HG02759 (cell line): ENCODE data around the gene CD68.

Experiments used
- ATAC-seq: cut with Tn5 transposase; IDR thresholded peaks from one replicate; pipeline ENCODE4 v1.9.1; 2021; ENCODE audit warnings: mild to moderate bottlenecking, moderate library complexity; ENCODE audit not compliant: unreplicated experiment

CD68 gene

GRCh38 chr17:7579001-7579833 lies at the start of gene CD68:
Gene CD68, plus strand, starts transcription at chr17:7579638. Its CDS starts 40 bp downstream, at chr17:7579678.
- peak; percentile 38 for ATAC-seq

- no peak for ATAC-seq
Observed at GRCh38 chr17:7530023-7530900, 49.2 kb upstream of the CD68 start.

- ATAC-seq, result no peak
Observed at GRCh38 chr17:7538050-7538449, 41.4 kb upstream of the CD68 start.

- ATAC-seq, result no peak
Observed at GRCh38 chr17:7538891-7539545, 40.4 kb upstream of the CD68 start.

- ATAC-seq, result no peak
Observed at GRCh38 chr17:7541074-7541621, 38.3 kb upstream of the CD68 start.

GRCh38 chr17:7544911-7545310 lies 34.5 kb upstream of the CD68 start:
- no peak for ATAC-seq

GRCh38 chr17:7548585-7549400 lies 30.6 kb upstream of the CD68 start, which contains the start of gene TNFSF12:
Gene TNFSF12, plus strand, starts transcription at chr17:7549058. Its CDS starts 96 bp downstream, at chr17:7549154.
- no peak for ATAC-seq

GRCh38 chr17:7549401-7550055 lies 29.9 kb upstream of the CD68 start:
- no peak for ATAC-seq

- ATAC-seq, result no peak
Observed at GRCh38 chr17:7550344-7550743, 29.1 kb upstream of the CD68 start.

- ATAC-seq, result no peak
Observed at GRCh38 chr17:7551396-7551795, 28.0 kb upstream of the CD68 start.

GRCh38 chr17:7552621-7553051 lies 26.8 kb upstream of the CD68 start:
- ATAC-seq, result peak; percentile 61

- no peak for ATAC-seq
Observed at GRCh38 chr17:7553356-7553755, 26.1 kb upstream of the CD68 start.

- no peak for ATAC-seq
Observed at GRCh38 chr17:7555320-7555948, 24.0 kb upstream of the CD68 start.

- ATAC-seq, result no peak
Observed at GRCh38 chr17:7556627-7557026, 22.8 kb upstream of the CD68 start.

GRCh38 chr17:7557147-7557764 lies 22.2 kb upstream of the CD68 start:
- no peak for ATAC-seq

GRCh38 chr17:7557775-7558543 lies 21.5 kb upstream of the CD68 start:
- ATAC-seq, result no peak

GRCh38 chr17:7558544-7559319 lies 20.7 kb upstream of the CD68 start, which contains the start of gene TNFSF13:
Gene TNFSF13, plus strand, starts transcription at chr17:7558750. Its CDS starts 290 bp downstream, at chr17:7559040.
- ATAC-seq, result no peak
